SK-N-SH (cell line): ENCODE data around the gene DUSP16. TPM values are rescaled to one million over a fixed set of nuclear protein-coding genes. Genes with fewer than 3 reads are reported as not detected.
"Not testable (repeated sequence)": the region's sequence is repeated elsewhere in the genome, so short reads cannot be mapped to it uniquely, and the experiment has no call there.

ENCODE experiments used
- CTCF ChIA-PET: fragments of 300-600, 350-600 bp; formaldehyde crosslinking; extraction: SDS; loops from one replicate; lab custom pipeline; 2021; lab: Yijun Ruan, JAX
- POLR2A ChIA-PET: fragments of 350-600 bp; sonication (Branson Sonifier 250); formaldehyde crosslinking; extraction: SDS; loops from one replicate; lab custom pipeline; 2020; ENCODE audit warnings: antibody characterized with exemption, inconsistent platforms; lab: Yijun Ruan, JAX
- DNase-seq: peaks from one replicate; pipeline ENCODE4 v3.0.0; 2012
- H2AFZ ChIP-seq: fragments of 200-600 bp; sonication (generic); 2 replicates; pipeline ENCODE4 v1.8.1; 2016; ENCODE audit warnings: antibody characterized with exemption, mild to moderate bottlenecking, low read depth
- H3F3A ChIP-seq: fragments of 200-600 bp; sonication (generic); replicated peaks from 2 replicates; pipeline ENCODE3; 2016; ENCODE audit warnings: antibody characterized with exemption, mild to moderate bottlenecking; ENCODE audit not compliant: insufficient read depth
- H3K27ac ChIP-seq, 2 experiments: fragments of 200-500 bp in 1 of 2; fragments of 200-600 bp in 1 of 2; sonication (Bioruptor generic) in 1 of 2; sonication (generic), shearing (Covaris generic) in 1 of 2; 2 replicates each; pipeline versions ENCODE4 v1.5.1 to v1.6.1; 2014 to 2016; ENCODE audit warnings: low read depth in 2 of 2, inconsistent platforms in 1 of 2, low read length in 1 of 2, mild to moderate bottlenecking in 1 of 2, mixed read lengths in 1 of 2
- H3K27me3 ChIP-seq: fragments of 200-600 bp; sonication (generic), shearing (Covaris generic); 2 replicates; pipeline ENCODE4 v1.6.1; 2016; ENCODE audit warnings: mixed run types; ENCODE audit not compliant: insufficient read depth
- H3K36me3 ChIP-seq, 2 experiments: fragments of 200-500 bp in 1 of 2; fragments of 200-600 bp in 1 of 2; sonication (Bioruptor generic) in 1 of 2; sonication (generic) in 1 of 2; replicated peaks in 1 of 2; 2 replicates each; pipeline versions ENCODE3 to v1.5.1; 2014 to 2016; ENCODE audit warnings: low read length in 1 of 2, mild to moderate bottlenecking in 1 of 2; ENCODE audit not compliant: insufficient read depth in 2 of 2, control insufficient read depth in 1 of 2
- H3K4me1 ChIP-seq, 2 experiments: fragments of 200-500 bp in 1 of 2; fragments of 200-600 bp in 1 of 2; sonication (Bioruptor generic) in 1 of 2; sonication (generic), shearing (Covaris generic) in 1 of 2; 2 replicates each; pipeline versions ENCODE4 v1.5.1 to v1.6.1; 2014 to 2016; ENCODE audit warnings: low read depth in 1 of 2, low read length in 1 of 2, mixed run types in 1 of 2; ENCODE audit not compliant: insufficient read depth in 2 of 2, control insufficient read depth in 1 of 2
- H3K4me2 ChIP-seq: fragments of 200-600 bp; sonication (generic), shearing (Covaris generic); 2 replicates; pipeline ENCODE4 v1.6.1; 2017; ENCODE audit warnings: mixed run types
- H3K4me3 ChIP-seq, 2 experiments: fragments of 200-500 bp in 1 of 2; fragments of 200-600 bp in 1 of 2; sonication (Bioruptor generic) in 1 of 2; sonication (generic), shearing (Covaris generic) in 1 of 2; 2 replicates each; pipeline versions ENCODE4 v1.5.1 to v1.8.1; 2014 to 2016; ENCODE audit warnings: low read depth in 2 of 2, inconsistent platforms in 1 of 2, low read length in 1 of 2, mild to moderate bottlenecking in 1 of 2, mixed read lengths in 1 of 2, moderate library complexity in 1 of 2
- H3K79me2 ChIP-seq: fragments of 200-600 bp; sonication (generic); 2 replicates; pipeline ENCODE4 v1.8.1; 2017; ENCODE audit warnings: mild to moderate bottlenecking; ENCODE audit not compliant: insufficient read depth
- H3K9ac ChIP-seq: fragments of 200-600 bp; sonication (generic); 2 replicates; pipeline ENCODE4 v1.6.1; 2017; ENCODE audit warnings: mixed run types
- H3K9me2 ChIP-seq: fragments of 200-600 bp; sonication (generic); 2 replicates; pipeline ENCODE4 v1.6.1; 2017; ENCODE audit warnings: mixed run types
- H3K9me3 ChIP-seq: fragments of 200-600 bp; sonication (generic); 2 replicates; pipeline ENCODE4 v1.6.1; 2017; ENCODE audit warnings: mixed run types, mild to moderate bottlenecking, moderate library complexity
- H4K20me1 ChIP-seq: fragments of 200-600 bp; sonication (generic); 2 replicates; pipeline ENCODE4 v1.6.1; 2017; ENCODE audit warnings: mild to moderate bottlenecking, mixed run types; ENCODE audit not compliant: insufficient read depth
- CTCF ChIP-seq: fragments of 200-600 bp; sonication (generic); IDR thresholded peaks from 2 replicates; pipeline ENCODE4 v1.6.1; 2017; ENCODE audit warnings: antibody characterized with exemption, mild to moderate bottlenecking, moderate library complexity
- EZH2phosphoT487 ChIP-seq: fragments of 200-600 bp; sonication (generic); IDR thresholded peaks from 2 replicates; pipeline ENCODE4 v1.6.1; 2017; ENCODE audit warnings: low read depth, mixed run types, mild to moderate bottlenecking, antibody characterized with exemption, moderate library complexity, borderline replicate concordance
- FOSL2 ChIP-seq: IDR thresholded peaks from 2 replicates; pipeline ENCODE4 v1.4.0; 2012; ENCODE audit warnings: low read depth, mild to moderate bottlenecking, moderate library complexity, borderline replicate concordance
- GABPA ChIP-seq: IDR thresholded peaks from 2 replicates; pipeline ENCODE4 v1.4.0; 2012; ENCODE audit warnings: low read depth, mild to moderate bottlenecking
- GATA2 ChIP-seq: sonication (generic); formaldehyde crosslinking; IDR thresholded peaks from 2 replicates; pipeline ENCODE4 v1.5.0; 2020; ENCODE audit warnings: mild to moderate bottlenecking, missing genetic modification reagents
- JUND ChIP-seq: IDR thresholded peaks from 2 replicates; pipeline ENCODE4 v1.4.0; 2012
- MAX ChIP-seq: IDR thresholded peaks from 2 replicates; pipeline ENCODE4 v1.4.0; 2012; ENCODE audit warnings: low read depth
- PBX3 ChIP-seq: IDR thresholded peaks from 2 replicates; pipeline ENCODE4; 2012
- RAD21 ChIP-seq: IDR thresholded peaks from 2 replicates; pipeline ENCODE4 v1.6.1; 2012; ENCODE audit warnings: mild to moderate bottlenecking, low read length
- RXRA ChIP-seq: IDR thresholded peaks from 2 replicates; pipeline ENCODE4 v1.4.0; 2012; ENCODE audit warnings: low read depth, mild to moderate bottlenecking, borderline replicate concordance
- TAF1 ChIP-seq: IDR thresholded peaks from 2 replicates; pipeline ENCODE4 v1.6.1; 2012; ENCODE audit warnings: low read depth, mild to moderate bottlenecking, low read length, moderate library complexity, borderline replicate concordance
- USF2 ChIP-seq: fragments of 150-350 bp; IDR thresholded peaks from 2 replicates; pipeline ENCODE4 v1.6.1; 2017; ENCODE audit warnings: antibody characterized with exemption, low read length, low read depth, borderline replicate concordance
- YY1 ChIP-seq: IDR thresholded peaks from 2 replicates; pipeline ENCODE4 v1.4.0; 2012; ENCODE audit warnings: low read depth, mild to moderate bottlenecking
- ZBTB33 ChIP-seq: IDR thresholded peaks from 2 replicates; pipeline ENCODE4 v1.4.0; 2012; ENCODE audit warnings: low read depth, borderline replicate concordance
- WGBS: methylation state at CpG from one replicate; pipeline ENCODE4 v1.1.6; 2017; ENCODE audit warnings: low lambda C conversion rate; 5-methylcytosine and 5-hydroxymethylcytosine counted together
- polyA plus RNA-seq, 3 experiments: library from polyadenylated mRNA; depleted of rRNA; stranded (reverse); fragments of >200 nt; gene quantifications; 2 replicates each; pipeline ENCODE4 v1.2.3, GENCODE V29; 2012

Gene DUSP16
- polyA plus RNA-seq, 1 of the 3 experiments (the other 2 are of a cell fraction): 7.1 TPM

- peaks cover 0 to 3% of the 10 kb centered on the region in 2 experiments; a peak in 1 of 4 replicates for H3K4me1 ChIP-seq
- POLR2A ChIA-PET: no interaction called here
- no peaks in the 10 kb centered on the region for H3K9me2 ChIP-seq
- H3K4me2 ChIP-seq: no peak overlapping the region
- H3K27ac ChIP-seq: no peak overlapping the region
- H3F3A ChIP-seq: no peaks in the 10 kb centered on the region
- no peaks in the 10 kb centered on the region for H4K20me1 ChIP-seq
- 89% methylated on average over 6 of the region's 6 CpGs for WGBS
- no peaks in the 10 kb centered on the region for H3K36me3 ChIP-seq
- H3K4me3 ChIP-seq: no peak overlapping the region
- TF ChIP-seq JUND (no peak), RAD21 (no peak), GABPA (no peak), FOSL2 (no peak), MAX (no peak), ZBTB33 (no peak), RXRA (no peak), GATA2 (CRISPR knock-in tag) (no peak), EZH2phosphoT487 (no peak), YY1 (no peak), USF2 (no peak), PBX3 (no peak), TAF1 (no peak), CTCF (no peak)
- no peaks in the 10 kb centered on the region for H3K27me3 ChIP-seq
- H3K79me2 ChIP-seq: no peaks in the 10 kb centered on the region
- H3K9ac ChIP-seq: no peak overlapping the region
- H3K9me3 ChIP-seq: no peaks in the 10 kb centered on the region
- no peak for DNase-seq
- CTCF ChIA-PET: no interaction called here
- H2AFZ ChIP-seq: no peak overlapping the region
Observed at GRCh38 chr12:12590961-12591360, 28.3 kb upstream of the DUSP16 start.

GRCh38 chr12:12588436-12588835, 25.8 kb upstream of the DUSP16 start:
- H3K9ac ChIP-seq, H3K79me2 ChIP-seq, H3K9me3 ChIP-seq, H3K9me2 ChIP-seq, H4K20me1 ChIP-seq, DNase-seq, H3K27me3 ChIP-seq, H3F3A ChIP-seq, H2AFZ ChIP-seq, H3K4me2 ChIP-seq, H3K4me3 ChIP-seq, H3K27ac ChIP-seq, H3K36me3 ChIP-seq: not testable (repeated sequence)
- ChIA-PET CTCF (interaction anchor here (0.6 to 2.2 kb wide), 2 partner anchors 25 to 85 kb away, joined by 3 to 5 read pairs; partner anchors contain the start of gene DUSP16), POLR2A (interaction anchor here (0.9 kb wide), 1 partner anchor 12 kb away, joined by 3 read pairs; no protein-coding TSS in a partner anchor)
- H3K4me1 ChIP-seq: peaks cover 0 to 12% of the 10 kb centered on the region in 2 experiments; a peak in 2 of 4 replicates
- 60% methylated on average over 3 of the region's 3 CpGs for WGBS
